Osteocyte (in vitro differentiated cells): ENCODE results near the gene GRP. TPM values are rescaled to one million over a fixed set of nuclear protein-coding genes. Genes with fewer than 3 reads are reported as not detected.
A peak's percentile ranks its signal among the peaks of the same experiment; 100 is the strongest.

Experiments used
- DNase-seq: peaks from one replicate; pipeline ENCODE4 v3.0.0; 2021; ENCODE audit warnings: mixed read lengths; ENCODE audit not compliant: unreplicated experiment; ENCODE audit errors: extremely low spot score
- H3K27ac Mint-ChIP-seq: one replicate; pipeline ENCODE4 v1.8.0; 2021; ENCODE audit warnings: mild to moderate bottlenecking, mixed read lengths; ENCODE audit not compliant: unreplicated experiment
- H3K27me3 Mint-ChIP-seq: one replicate; pipeline ENCODE4 v1.8.0; 2021; ENCODE audit warnings: mixed read lengths; ENCODE audit not compliant: unreplicated experiment
- H3K36me3 Mint-ChIP-seq: one replicate; pipeline ENCODE4 v1.8.0; 2021; ENCODE audit warnings: mixed read lengths; ENCODE audit not compliant: unreplicated experiment
- H3K4me1 Mint-ChIP-seq: one replicate; pipeline ENCODE4 v1.8.0; 2021; ENCODE audit warnings: mixed read lengths; ENCODE audit not compliant: unreplicated experiment
- H3K4me3 Mint-ChIP-seq: one replicate; pipeline ENCODE4 v1.8.0; 2021; ENCODE audit warnings: mild to moderate bottlenecking, moderate library complexity, mixed read lengths; ENCODE audit not compliant: unreplicated experiment
- H3K9me3 Mint-ChIP-seq: one replicate; pipeline ENCODE4 v1.8.0; 2021; ENCODE audit warnings: mixed read lengths; ENCODE audit not compliant: unreplicated experiment
- CTCF ChIP-seq: fragments of 200-600 bp; sonication (generic); IDR thresholded peaks from 2 replicates; pipeline ENCODE4 v1.5.0; 2021; ENCODE audit warnings: antibody characterized with exemption, mild to moderate bottlenecking, moderate library complexity
- total RNA-seq: library from RNA; stranded (reverse); gene quantifications from 2 replicates; pipeline ENCODE4 v1.2.1, GENCODE V29; 2021

The GRP gene
- total RNA-seq, 1 donor from 2014 or later = not detected

DNA sequence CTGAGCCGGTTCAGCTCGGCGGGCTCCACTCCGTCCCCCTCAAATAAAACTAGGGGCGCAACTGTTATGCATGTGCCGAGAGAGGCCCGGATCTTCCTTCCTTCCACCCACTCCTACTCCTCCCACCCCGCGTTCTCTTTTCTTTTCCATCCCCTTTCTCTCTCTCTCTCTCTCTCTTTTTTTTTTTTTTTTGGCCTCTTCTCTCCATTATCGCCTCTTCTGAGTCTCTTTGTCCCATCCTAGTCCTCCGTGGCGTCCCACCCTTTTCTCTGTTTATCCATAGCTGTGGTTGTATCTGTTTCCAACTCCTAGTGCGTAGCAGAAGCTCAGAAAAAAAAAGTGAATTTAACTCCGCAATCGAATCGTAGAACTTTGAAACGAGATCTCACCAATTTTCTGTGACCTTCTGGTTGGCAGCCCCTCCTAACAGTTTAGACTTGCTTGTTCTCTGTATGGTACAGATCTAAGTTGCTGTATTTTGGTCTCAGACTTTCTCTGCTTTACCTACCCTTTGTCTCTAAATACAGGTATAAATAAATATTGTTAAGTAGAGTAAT, 49.7 kb downstream of the GRP start:
- peak overlapping the region; percentile 47 for H3K4me3 Mint-ChIP-seq
- H3K27ac Mint-ChIP-seq = no peak overlapping the region
- H3K36me3 Mint-ChIP-seq = no peaks in the 10 kb centered on the region
- H3K9me3 Mint-ChIP-seq = no peaks in the 10 kb centered on the region
- no peak for DNase-seq
- no peak for TF ChIP-seq CTCF
- peaks cover 86% of the 10 kb centered on the region for H3K27me3 Mint-ChIP-seq
- H3K4me1 Mint-ChIP-seq = peaks cover 35% of the 10 kb centered on the region

DNA sequence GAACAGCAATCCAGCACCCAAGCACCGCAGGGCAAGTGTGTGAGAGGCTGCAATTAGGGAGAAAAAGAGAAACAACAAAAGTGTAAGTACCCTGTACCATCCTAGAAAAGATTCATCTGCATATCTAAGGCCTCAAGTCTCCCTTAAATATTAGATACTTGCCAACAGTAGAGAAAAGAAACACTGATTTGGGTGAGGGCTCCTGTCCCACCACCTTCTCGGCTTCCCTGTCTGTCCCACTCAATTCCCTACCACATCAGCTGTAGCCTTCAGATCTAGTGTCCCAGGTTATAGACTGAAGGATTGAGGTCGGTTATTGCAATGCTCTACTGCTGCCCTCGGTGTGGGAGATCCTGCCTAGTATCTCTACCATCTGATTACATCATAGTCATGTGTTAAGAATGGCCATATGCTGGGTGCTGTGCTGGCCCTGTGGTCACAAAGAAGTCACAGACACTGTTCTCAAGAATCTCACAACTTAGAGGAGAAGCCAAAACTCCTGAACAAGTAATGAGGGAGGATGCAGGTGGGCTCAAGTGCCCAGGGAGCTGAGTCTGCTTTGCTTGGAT, 50.8 kb downstream of the GRP start:
- no peak for DNase-seq
- Mint-ChIP-seq H3K27me3 (peaks cover 85% of the 10 kb centered on the region), H3K4me3 (no peak overlapping the region), H3K27ac (no peak overlapping the region), H3K9me3 (no peaks in the 10 kb centered on the region), H3K4me1 (peaks cover 32% of the 10 kb centered on the region), H3K36me3 (no peaks in the 10 kb centered on the region)
- no peak for TF ChIP-seq CTCF

DNA sequence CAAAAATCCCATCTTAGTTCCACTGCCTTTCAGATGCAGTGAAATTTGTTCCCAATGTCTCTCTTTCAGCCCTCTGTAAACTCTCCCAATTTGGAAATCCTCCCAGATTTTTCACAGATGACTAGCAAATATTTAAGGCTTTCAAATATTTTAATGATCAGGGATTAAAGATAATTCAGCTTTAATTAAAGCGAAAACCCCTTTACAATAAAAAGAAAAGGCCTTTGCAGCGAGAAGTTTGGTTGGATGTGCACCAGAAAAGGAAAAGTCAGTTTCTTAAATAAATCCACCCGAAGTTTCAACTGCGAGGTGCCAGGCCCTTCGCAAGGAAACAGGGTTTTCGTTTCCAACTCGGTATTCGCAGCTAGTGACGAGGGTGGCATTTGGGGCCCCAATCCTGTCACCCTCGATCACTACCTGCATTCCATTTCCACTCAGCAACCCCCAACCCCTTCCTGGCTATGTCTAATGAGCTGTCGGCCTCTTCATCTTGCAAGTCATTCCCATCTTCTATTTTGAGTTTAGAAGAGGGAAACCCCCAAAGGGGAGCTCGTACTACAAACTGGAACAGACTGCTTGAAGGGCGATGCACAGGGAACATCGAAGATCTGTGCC, 51.8 kb downstream of the GRP start:
- H3K36me3 Mint-ChIP-seq = no peaks in the 10 kb centered on the region
- no peak for TF ChIP-seq CTCF
- H3K9me3 Mint-ChIP-seq = no peaks in the 10 kb centered on the region
- no peak for DNase-seq
- no peak overlapping the region for H3K4me3 Mint-ChIP-seq
- H3K4me1 Mint-ChIP-seq = peaks cover 32% of the 10 kb centered on the region
- H3K27me3 Mint-ChIP-seq = peaks cover 85% of the 10 kb centered on the region
- no peak overlapping the region for H3K27ac Mint-ChIP-seq

DNA sequence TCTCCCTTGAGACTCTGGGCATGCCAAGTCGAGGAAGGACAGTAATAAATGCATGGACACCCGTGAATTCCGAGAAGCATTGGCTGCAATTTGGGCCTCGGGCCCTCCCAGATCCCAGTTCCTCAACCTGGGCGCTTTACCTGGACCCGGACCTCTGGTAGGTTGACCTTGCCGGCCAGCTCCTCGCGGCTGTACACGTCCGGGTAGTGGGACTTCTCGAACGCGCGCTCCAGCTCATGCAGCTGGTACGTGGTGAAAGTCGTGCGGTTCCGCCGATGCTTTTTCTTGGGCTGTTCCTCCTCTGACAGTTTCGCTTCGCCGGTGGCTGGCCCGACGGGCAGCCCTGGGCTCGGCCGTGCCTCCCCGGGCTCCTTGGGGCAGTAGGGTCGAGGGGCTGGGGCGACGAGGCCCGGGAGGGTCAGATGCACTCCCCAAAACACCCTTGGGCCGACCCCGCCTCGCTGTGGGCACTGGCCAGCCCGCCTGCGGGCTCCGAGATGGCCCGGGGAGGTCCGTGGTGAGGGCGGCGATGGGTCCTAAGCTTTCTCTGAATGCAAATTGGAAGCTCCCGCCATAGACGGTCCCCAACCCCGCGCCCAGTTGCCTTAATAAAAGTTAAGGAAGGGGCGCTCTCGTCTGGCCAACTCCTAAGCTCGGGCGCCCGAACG, 52.4 kb downstream of the GRP start:
- no peak overlapping the region for H3K4me3 Mint-ChIP-seq
- H3K36me3 Mint-ChIP-seq = no peaks in the 10 kb centered on the region
- no peak for DNase-seq

More for the DNA sequence above, 52.4 kb downstream of the GRP start:
- Mint-ChIP-seq H3K9me3 (no peaks in the 10 kb centered on the region), H3K27me3 (peaks cover 85% of the 10 kb centered on the region), H3K27ac (no peak overlapping the region), H3K4me1 (peaks cover 30% of the 10 kb centered on the region)
- TF ChIP-seq CTCF = no peak
